Measurements from ENCODE around the gene PTCRA.

DNA sequence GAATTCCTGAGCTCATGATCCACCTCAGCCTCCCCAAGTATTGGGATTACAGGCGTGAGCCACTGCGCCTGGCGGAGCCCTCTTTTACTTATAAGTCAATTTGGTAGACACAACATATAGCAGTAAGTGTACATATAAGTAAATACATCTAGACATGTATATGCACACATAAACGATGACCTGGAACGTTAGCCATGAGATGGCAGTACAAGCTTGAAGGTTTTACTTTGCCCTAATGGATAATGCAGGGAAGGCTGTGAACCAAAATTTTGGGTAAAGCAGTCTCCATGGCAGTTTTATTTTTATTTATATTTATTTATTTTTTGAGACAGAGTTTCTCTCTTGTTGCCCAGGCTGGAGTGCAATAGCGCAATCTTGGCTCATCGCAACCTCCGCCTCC lies 42.3 kb downstream of the PTCRA start:
- TF ChIP-seq, protein P1, sequence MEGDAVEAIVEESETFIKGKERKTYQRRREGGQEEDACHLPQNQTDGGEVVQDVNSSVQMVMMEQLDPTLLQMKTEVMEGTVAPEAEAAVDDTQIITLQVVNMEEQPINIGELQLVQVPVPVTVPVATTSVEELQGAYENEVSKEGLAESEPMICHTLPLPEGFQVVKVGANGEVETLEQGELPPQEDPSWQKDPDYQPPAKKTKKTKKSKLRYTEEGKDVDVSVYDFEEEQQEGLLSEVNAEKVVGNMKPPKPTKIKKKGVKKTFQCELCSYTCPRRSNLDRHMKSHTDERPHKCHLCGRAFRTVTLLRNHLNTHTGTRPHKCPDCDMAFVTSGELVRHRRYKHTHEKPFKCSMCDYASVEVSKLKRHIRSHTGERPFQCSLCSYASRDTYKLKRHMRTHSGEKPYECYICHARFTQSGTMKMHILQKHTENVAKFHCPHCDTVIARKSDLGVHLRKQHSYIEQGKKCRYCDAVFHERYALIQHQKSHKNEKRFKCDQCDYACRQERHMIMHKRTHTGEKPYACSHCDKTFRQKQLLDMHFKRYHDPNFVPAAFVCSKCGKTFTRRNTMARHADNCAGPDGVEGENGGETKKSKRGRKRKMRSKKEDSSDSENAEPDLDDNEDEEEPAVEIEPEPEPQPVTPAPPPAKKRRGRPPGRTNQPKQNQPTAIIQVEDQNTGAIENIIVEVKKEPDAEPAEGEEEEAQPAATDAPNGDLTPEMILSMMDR (IDR thresholded peaks at IDR 0.05), result no peak
- TF ChIP-seq TCF7L2 (IDR thresholded peaks at IDR 0.05; ENCODE audit: low read depth, low read length) (no peak), POLR2AphosphoS5 (IDR thresholded peaks at IDR 0.05; ENCODE audit: low read depth, low read length) (no peak), SIN3A (IDR thresholded peaks at IDR 0.05; ENCODE audit: borderline replicate concordance, insufficient read depth, low read depth, low read length) (no peak)
- TF ChIP-seq, protein P2, sequence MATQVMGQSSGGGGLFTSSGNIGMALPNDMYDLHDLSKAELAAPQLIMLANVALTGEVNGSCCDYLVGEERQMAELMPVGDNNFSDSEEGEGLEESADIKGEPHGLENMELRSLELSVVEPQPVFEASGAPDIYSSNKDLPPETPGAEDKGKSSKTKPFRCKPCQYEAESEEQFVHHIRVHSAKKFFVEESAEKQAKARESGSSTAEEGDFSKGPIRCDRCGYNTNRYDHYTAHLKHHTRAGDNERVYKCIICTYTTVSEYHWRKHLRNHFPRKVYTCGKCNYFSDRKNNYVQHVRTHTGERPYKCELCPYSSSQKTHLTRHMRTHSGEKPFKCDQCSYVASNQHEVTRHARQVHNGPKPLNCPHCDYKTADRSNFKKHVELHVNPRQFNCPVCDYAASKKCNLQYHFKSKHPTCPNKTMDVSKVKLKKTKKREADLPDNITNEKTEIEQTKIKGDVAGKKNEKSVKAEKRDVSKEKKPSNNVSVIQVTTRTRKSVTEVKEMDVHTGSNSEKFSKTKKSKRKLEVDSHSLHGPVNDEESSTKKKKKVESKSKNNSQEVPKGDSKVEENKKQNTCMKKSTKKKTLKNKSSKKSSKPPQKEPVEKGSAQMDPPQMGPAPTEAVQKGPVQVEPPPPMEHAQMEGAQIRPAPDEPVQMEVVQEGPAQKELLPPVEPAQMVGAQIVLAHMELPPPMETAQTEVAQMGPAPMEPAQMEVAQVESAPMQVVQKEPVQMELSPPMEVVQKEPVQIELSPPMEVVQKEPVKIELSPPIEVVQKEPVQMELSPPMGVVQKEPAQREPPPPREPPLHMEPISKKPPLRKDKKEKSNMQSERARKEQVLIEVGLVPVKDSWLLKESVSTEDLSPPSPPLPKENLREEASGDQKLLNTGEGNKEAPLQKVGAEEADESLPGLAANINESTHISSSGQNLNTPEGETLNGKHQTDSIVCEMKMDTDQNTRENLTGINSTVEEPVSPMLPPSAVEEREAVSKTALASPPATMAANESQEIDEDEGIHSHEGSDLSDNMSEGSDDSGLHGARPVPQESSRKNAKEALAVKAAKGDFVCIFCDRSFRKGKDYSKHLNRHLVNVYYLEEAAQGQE (IDR thresholded peaks at IDR 0.05; ENCODE audit: insufficient read depth in 1 of 2, low read depth in 2 of 2, low read length in 1 of 2), result no peak
